IgD-negative memory B cell (primary cell): ENCODE data around the gene CLDN4. TPM values are rescaled to one million over a fixed set of nuclear protein-coding genes. Genes with fewer than 3 reads are reported as not detected.
A peak's percentile ranks its signal among the peaks of the same experiment; 100 is the strongest.
"Not testable (repeated sequence)": the region's sequence is repeated elsewhere in the genome, so short reads cannot be mapped to it uniquely, and the experiment has no call there.

Experiments
- H3K27ac Mint-ChIP-seq, 3 donors: one replicate each; pipeline ENCODE4 v1.8.0; 2020 to 2022; ENCODE audit warnings: mild to moderate bottlenecking in 3 of 3, mixed read lengths in 3 of 3, moderate library complexity in 1 of 3
- H3K27me3 Mint-ChIP-seq: one replicate; pipeline ENCODE4 v1.8.0; 2021; ENCODE audit warnings: mixed read lengths
- H3K36me3 Mint-ChIP-seq: one replicate; pipeline ENCODE4 v1.8.0; 2020; ENCODE audit warnings: mild to moderate bottlenecking, mixed read lengths
- H3K4me1 Mint-ChIP-seq, 3 donors: one replicate each; pipeline ENCODE4 v1.8.0; 2020 to 2022; ENCODE audit warnings: mixed read lengths in 3 of 3, mild to moderate bottlenecking in 1 of 3
- H3K4me3 Mint-ChIP-seq, 4 donors: one replicate each; pipeline ENCODE4 v1.8.0; 2020 to 2022; ENCODE audit warnings: mild to moderate bottlenecking in 4 of 4, mixed read lengths in 4 of 4, moderate library complexity in 3 of 4
- H3K9me3 Mint-ChIP-seq, 3 donors: one replicate each; pipeline ENCODE4 v1.8.0; 2020 to 2021; ENCODE audit warnings: mixed read lengths in 3 of 3, mild to moderate bottlenecking in 1 of 3
- polyA plus RNA-seq: library from polyadenylated mRNA; unstranded; fragments of 300-500 nt; fragmentation: Illumina TruSeq; gene quantifications from one replicate; pipeline ENCODE4 v1.2.3, GENCODE V29; 2021

Gene CLDN4, protein sequence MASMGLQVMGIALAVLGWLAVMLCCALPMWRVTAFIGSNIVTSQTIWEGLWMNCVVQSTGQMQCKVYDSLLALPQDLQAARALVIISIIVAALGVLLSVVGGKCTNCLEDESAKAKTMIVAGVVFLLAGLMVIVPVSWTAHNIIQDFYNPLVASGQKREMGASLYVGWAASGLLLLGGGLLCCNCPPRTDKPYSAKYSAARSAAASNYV
- not detected for polyA plus RNA-seq

GRCh38 chr7:73830681-73831583, at the start of gene CLDN4:
Gene CLDN4, plus strand, starts transcription at chr7:73830996. Its CDS starts 206 bp downstream, at chr7:73831202.
- no peaks in the 10 kb centered on the region for H3K36me3 Mint-ChIP-seq
- H3K4me3 Mint-ChIP-seq, result no peak within 1 kb of the TSS

GRCh38 chr7:73786588-73786987, 44.2 kb upstream of the CLDN4 start:
- Mint-ChIP-seq H3K9me3 (peaks cover 0 to 10% (median 0%) of the 10 kb centered on the region in 3 donors), H3K27ac (no peak overlapping the region), H3K36me3 (peaks cover 2% of the 10 kb centered on the region), H3K4me3 (no peak overlapping the region), H3K4me1 (no peaks in the 10 kb centered on the region), H3K27me3 (no peaks in the 10 kb centered on the region)

More at GRCh38 chr7:73830681-73831583, at the start of gene CLDN4:
- peaks cover 13 to 20% (median 17%) of the 10 kb centered on the region in 3 donors for H3K4me1 Mint-ChIP-seq
- peaks cover 8% of the 10 kb centered on the region for H3K27me3 Mint-ChIP-seq
- no peak within 1 kb of the TSS for H3K27ac Mint-ChIP-seq
- no peaks in the 10 kb centered on the region for H3K9me3 Mint-ChIP-seq

DNA sequence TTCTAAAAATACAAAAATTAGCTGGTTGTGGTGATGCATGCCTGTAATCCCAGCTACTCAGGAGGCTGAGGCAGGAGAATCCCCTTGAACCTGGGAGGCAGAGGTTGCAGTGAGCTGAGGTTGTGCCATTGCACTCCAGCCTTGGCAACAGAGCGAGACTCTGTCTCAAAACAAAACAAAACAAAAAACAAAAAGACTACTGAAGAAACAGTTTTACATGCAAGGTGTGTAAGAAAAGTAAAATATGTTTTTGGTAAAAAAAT, 43.1 kb upstream of the CLDN4 start:
- H3K4me1 Mint-ChIP-seq, H3K36me3 Mint-ChIP-seq, H3K4me3 Mint-ChIP-seq, H3K27me3 Mint-ChIP-seq, H3K9me3 Mint-ChIP-seq, H3K27ac Mint-ChIP-seq: not testable (repeated sequence)

GRCh38 chr7:73789051-73789450, 41.7 kb upstream of the CLDN4 start:
- H3K9me3 Mint-ChIP-seq, result peaks cover 0 to 8% (median 0%) of the 10 kb centered on the region in 3 donors

GRCh38 chr7:73791170-73791690, 39.6 kb upstream of the CLDN4 start:
- not testable (repeated sequence) for H3K4me1 Mint-ChIP-seq, H3K36me3 Mint-ChIP-seq, H3K27ac Mint-ChIP-seq, H3K27me3 Mint-ChIP-seq, H3K9me3 Mint-ChIP-seq, H3K4me3 Mint-ChIP-seq

More at GRCh38 chr7:73789051-73789450, 41.7 kb upstream of the CLDN4 start:
- H3K36me3 Mint-ChIP-seq, result no peaks in the 10 kb centered on the region
- H3K4me3 Mint-ChIP-seq, result no peak overlapping the region
- no peak overlapping the region for H3K27ac Mint-ChIP-seq
- H3K27me3 Mint-ChIP-seq, result no peaks in the 10 kb centered on the region
- H3K4me1 Mint-ChIP-seq, result no peaks in the 10 kb centered on the region

- not testable (repeated sequence) for H3K9me3 Mint-ChIP-seq, H3K27ac Mint-ChIP-seq, H3K36me3 Mint-ChIP-seq, H3K4me3 Mint-ChIP-seq, H3K4me1 Mint-ChIP-seq, H3K27me3 Mint-ChIP-seq
Observed at GRCh38 chr7:73795188-73795587, 35.6 kb upstream of the CLDN4 start.

GRCh38 chr7:73796656-73797055, 34.1 kb upstream of the CLDN4 start:
- not testable (repeated sequence) for H3K4me1 Mint-ChIP-seq, H3K4me3 Mint-ChIP-seq, H3K36me3 Mint-ChIP-seq, H3K27me3 Mint-ChIP-seq, H3K27ac Mint-ChIP-seq, H3K9me3 Mint-ChIP-seq

DNA sequence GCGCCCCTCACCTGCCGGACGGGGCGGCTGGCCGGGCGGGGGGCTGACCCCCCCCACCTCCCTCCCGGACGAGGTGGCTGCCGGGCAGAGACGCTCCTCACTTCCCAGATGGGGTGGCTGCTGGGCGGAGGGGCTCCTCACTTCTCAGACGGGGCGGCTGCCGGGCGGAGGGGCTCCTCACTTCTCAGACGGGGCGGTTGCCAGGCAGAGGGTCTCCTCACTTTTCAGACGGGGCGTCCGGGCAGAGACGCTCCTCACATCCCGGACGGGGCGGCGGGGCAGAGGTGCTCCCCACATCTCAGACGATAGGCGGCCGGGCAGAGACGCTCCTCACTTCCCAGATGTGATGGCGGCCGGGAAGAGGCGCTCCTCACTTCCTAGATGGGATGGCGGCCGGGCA, 33.6 kb upstream of the CLDN4 start:
- H3K4me1 Mint-ChIP-seq, H3K27me3 Mint-ChIP-seq, H3K27ac Mint-ChIP-seq: not testable (repeated sequence)

DNA sequence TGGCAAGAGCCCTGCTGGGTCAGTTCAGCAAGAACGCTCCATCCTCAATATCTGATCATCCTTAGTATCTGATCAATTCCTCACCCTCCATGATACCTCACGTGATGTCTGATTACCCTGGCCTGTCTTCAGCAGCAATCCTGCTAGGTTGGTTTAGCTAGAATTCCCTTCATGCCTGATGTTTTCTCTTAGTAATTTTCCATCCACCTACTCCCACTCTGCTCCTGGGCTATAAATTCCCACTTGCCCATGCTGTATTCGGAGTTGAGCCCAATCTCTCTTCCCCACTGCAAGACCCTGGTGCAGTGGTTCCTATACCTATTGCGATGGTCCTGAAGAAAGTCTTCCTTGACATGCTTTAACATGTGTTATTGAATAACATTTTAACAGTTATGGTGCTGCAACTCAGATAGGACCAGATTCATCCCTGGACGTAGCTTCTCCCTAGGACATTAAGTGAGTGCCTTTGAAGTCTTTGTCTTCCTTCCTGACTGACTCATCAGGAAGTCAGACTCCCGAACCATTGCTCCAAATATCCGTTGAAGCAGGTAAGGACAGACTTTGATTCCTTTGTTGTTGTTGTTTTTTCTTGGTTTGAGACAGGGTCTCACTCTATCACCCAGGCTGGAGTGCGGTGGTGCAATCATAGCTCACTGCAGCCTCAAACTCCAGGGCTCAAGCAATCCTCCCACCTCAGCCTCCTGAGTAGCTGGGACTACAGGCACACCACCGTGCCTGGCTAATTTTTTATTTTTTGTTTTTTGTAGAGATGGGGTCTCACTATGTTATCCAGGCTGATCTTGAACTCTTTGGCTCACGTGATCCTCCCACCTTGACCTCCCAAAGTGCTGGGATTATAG, 31.3 kb upstream of the CLDN4 start:
- Mint-ChIP-seq H3K27me3 (no peaks in the 10 kb centered on the region), H3K4me3 (no peak overlapping the region), H3K36me3 (no peaks in the 10 kb centered on the region), H3K9me3 (peaks cover 0 to 2% (median 0%) of the 10 kb centered on the region in 3 donors), H3K4me1 (no peaks in the 10 kb centered on the region), H3K27ac (no peak overlapping the region)

More for the DNA sequence above, 33.6 kb upstream of the CLDN4 start:
- H3K36me3 Mint-ChIP-seq, H3K9me3 Mint-ChIP-seq, H3K4me3 Mint-ChIP-seq: not testable (repeated sequence)

GRCh38 chr7:73801577-73801976, 29.2 kb upstream of the CLDN4 start:
- Mint-ChIP-seq H3K9me3 (peaks cover 0 to 2% (median 0%) of the 10 kb centered on the region in 3 donors), H3K36me3 (no peaks in the 10 kb centered on the region), H3K27ac (no peak overlapping the region), H3K4me1 (no peaks in the 10 kb centered on the region), H3K27me3 (no peaks in the 10 kb centered on the region), H3K4me3 (no peak overlapping the region)

GRCh38 chr7:73802459-73802858, 28.3 kb upstream of the CLDN4 start:
- no peaks in the 10 kb centered on the region for H3K36me3 Mint-ChIP-seq
- H3K9me3 Mint-ChIP-seq, result peaks cover 0 to 2% (median 0%) of the 10 kb centered on the region in 3 donors
- no peak overlapping the region for H3K4me3 Mint-ChIP-seq
- no peak overlapping the region for H3K27ac Mint-ChIP-seq
- H3K27me3 Mint-ChIP-seq, result no peaks in the 10 kb centered on the region
- H3K4me1 Mint-ChIP-seq, result no peaks in the 10 kb centered on the region

DNA sequence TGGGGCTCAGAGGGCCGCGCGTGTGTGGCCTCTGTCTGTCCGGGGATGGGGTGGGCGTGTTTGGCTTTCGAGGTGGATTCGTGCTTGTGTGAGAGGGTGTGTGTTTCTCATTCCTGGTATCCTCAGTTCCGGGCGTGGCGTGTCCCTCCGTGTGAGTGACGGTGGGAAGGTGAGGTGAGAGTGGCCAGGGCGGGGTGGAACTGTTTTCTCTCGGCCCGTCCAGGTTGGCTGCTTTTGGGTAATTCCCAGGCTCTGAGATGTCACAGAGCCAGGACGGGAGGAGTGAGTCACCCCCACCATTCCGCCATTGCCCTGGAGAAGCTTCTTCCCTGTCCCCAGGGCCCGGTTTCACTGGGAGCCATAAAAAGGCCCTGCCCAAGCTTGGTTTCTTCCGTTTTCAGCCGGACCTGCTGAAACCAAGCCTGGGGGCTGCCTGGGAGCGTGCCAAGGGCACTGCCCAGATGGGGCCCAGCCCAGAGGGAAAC, 21.3 kb upstream of the CLDN4 start:
- Mint-ChIP-seq H3K27ac (no peak overlapping the region), H3K4me3 (no peak overlapping the region), H3K9me3 (peaks cover 2 to 13% (median 10%) of the 10 kb centered on the region in 3 donors), H3K27me3 (peaks cover 9% of the 10 kb centered on the region), H3K36me3 (no peaks in the 10 kb centered on the region), H3K4me1 (peaks cover 0 to 2% (median 0%) of the 10 kb centered on the region in 3 donors)

GRCh38 chr7:73810998-73811360, 19.8 kb upstream of the CLDN4 start:
- Mint-ChIP-seq H3K9me3 (peaks cover 2 to 16% (median 10%) of the 10 kb centered on the region in 3 donors), H3K4me3 (peak overlapping the region in 1 of 4 donors; percentile 45), H3K4me1 (peaks cover 0 to 2% (median 0%) of the 10 kb centered on the region in 3 donors), H3K36me3 (no peaks in the 10 kb centered on the region), H3K27me3 (peaks cover 9% of the 10 kb centered on the region), H3K27ac (no peak overlapping the region)

DNA sequence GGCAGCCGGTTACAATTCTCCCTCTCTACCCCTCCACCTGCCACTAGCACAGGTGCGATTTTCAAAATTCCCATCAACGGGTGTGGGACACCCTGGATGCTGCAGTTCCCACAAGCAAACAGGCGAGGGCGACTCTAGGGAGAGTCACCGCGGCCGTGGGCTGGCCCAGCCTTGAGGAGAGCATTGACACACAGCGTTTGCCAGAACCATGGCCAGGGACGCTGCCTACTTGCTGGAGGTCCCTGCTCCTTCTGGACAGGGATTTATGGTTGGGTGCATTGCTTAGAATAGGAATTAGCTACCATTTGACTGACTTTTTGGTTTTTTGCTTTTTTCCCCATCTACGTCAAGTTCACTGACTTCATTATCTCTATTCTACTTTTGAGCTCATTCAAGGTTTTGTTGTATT, 19.0 kb upstream of the CLDN4 start:
- Mint-ChIP-seq H3K36me3 (no peaks in the 10 kb centered on the region), H3K27ac (no peak overlapping the region), H3K27me3 (peaks cover 9% of the 10 kb centered on the region), H3K4me3 (no peak overlapping the region), H3K4me1 (peaks cover 0 to 2% (median 0%) of the 10 kb centered on the region in 3 donors), H3K9me3 (peaks cover 2 to 16% (median 10%) of the 10 kb centered on the region in 3 donors)

GRCh38 chr7:73812996-73813395, 17.8 kb upstream of the CLDN4 start:
- Mint-ChIP-seq H3K36me3 (peaks cover under 1% of the 10 kb centered on the region), H3K4me3 (no peak overlapping the region), H3K27ac (no peak overlapping the region)

More at GRCh38 chr7:73812996-73813395, 17.8 kb upstream of the CLDN4 start:
- H3K9me3 Mint-ChIP-seq, result peaks cover 2 to 16% (median 10%) of the 10 kb centered on the region in 3 donors
- peaks cover 0 to 2% (median 0%) of the 10 kb centered on the region in 3 donors for H3K4me1 Mint-ChIP-seq
- peaks cover 9% of the 10 kb centered on the region for H3K27me3 Mint-ChIP-seq
